ENCODE data around the gene TMF1.

Gene TMF1

GRCh38 chr3:69079269-69080159 is 27.4 kb upstream of the TMF1 start:
- FAIRE-seq = no peak

DNA sequence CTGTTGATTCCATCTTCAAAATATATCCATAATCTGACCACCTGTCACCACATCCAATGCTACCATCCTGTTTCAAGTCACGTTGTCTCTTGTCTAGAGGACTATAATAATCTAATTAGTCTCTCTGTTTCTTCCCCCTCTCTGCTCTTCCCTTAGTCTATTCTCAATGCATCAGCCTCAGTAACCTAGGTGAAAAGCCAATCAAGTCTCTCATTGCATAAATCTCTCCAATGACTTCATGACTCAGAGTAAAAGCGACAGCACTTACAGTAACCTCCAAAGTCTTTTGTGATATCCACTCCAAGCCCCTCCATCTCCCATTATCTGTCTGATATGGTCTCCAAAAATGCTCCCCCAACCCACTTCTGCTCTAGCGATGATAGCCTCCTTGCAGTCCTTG is 20.8 kb upstream of the TMF1 start:
- no peak for FAIRE-seq

DNA sequence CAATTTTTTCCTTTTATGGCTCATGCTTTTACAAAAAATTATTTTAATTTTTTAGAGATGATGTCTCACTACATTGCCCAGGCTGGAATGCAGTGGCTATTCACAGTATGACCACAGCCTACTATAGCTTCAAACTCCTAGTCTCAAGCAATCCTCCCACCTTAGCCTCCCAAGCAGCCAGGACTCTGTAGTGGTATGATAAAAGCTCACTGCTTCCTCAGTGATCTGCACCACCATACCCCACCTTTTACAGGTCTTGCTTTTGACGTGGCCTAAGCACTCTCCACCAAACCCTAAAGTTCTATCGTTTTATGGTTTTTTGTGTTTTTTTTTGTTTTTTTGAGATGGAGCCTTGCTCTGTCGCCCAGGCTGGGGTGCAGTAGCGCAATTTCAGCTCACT is 14.0 kb upstream of the TMF1 start:
- FAIRE-seq = no peak

DNA sequence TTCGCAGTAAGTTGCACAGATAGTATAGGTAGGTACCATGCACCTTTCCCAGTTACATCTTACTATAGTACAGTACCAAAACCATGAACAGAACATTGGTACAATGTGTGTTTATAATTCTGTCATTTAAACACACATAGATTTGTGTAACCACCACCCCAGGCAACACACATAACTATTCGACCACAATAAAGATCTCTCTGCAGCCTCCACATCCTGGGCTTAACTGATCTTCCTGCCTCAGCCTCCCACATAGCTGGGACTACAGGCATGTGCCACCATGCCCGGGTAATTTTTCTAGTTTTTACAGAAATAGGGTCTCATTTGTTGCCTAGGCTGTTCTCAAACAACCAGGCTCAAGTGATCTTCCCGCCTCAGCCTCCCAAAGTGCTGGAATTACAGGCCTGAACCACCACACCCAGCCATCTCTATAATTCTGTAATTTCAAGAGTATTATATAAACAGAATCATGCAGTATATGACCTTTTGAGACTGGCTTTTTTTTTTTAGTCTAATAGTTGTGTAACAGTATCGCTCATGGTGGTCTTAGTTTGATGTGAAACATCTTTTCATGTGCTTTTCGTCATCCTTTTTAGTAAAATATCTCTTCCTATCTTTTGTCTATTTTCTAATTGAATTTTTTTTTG is 13.3 kb upstream of the TMF1 start:
- FAIRE-seq = no peak

DNA sequence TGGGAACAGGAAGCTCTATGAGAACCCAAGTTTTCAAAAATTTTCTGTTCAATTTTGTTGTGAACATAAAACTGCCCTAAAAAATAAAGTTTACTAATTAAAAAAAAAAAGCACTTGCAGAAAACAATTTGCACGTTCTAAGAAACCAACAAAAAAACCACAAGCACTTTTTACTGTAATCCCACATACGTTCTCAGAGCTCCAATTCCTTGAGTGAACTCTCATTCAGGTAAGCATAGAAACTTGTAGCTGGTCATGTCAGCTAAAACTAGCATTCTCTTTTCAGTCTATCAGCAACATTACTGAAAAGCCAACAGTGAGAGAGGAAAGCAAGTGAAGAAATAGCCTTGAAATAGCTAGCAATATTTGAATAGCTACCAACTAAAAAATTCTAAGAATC is 11.5 kb upstream of the TMF1 start:
- FAIRE-seq = no peak

DNA sequence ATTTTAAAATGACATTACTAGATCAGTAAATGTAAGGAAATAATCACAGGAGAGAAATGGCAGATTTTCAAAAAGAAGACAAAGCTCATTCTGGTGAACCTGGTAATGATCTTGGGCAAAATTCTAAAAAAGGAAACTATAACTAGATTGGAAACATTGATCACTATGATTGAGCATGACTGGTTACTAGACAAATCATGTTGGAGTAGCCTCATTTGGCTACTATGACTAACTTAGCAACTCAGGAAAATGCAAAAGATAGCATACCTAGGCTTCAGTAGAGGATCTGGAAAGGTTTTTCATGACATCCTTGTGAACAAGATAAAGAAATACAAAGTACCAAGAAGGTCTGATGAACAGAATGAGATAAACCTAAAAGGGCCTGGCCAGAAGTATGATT is 7.6 kb upstream of the TMF1 start:
- FAIRE-seq = no peak

DNA sequence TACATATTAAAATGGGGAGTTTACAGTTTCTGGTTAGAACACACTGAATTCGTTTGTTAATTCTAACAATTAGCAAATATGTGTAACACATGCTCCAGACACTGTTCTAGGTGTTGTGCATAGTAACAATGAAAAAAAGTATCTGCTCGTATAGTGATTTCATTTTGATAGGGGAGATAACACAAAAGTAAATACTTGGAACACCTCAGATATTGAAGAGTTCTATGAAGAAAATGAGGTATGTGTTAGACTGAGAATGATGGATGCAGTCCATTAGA is 6.8 kb upstream of the TMF1 start:
- no peak for FAIRE-seq

DNA sequence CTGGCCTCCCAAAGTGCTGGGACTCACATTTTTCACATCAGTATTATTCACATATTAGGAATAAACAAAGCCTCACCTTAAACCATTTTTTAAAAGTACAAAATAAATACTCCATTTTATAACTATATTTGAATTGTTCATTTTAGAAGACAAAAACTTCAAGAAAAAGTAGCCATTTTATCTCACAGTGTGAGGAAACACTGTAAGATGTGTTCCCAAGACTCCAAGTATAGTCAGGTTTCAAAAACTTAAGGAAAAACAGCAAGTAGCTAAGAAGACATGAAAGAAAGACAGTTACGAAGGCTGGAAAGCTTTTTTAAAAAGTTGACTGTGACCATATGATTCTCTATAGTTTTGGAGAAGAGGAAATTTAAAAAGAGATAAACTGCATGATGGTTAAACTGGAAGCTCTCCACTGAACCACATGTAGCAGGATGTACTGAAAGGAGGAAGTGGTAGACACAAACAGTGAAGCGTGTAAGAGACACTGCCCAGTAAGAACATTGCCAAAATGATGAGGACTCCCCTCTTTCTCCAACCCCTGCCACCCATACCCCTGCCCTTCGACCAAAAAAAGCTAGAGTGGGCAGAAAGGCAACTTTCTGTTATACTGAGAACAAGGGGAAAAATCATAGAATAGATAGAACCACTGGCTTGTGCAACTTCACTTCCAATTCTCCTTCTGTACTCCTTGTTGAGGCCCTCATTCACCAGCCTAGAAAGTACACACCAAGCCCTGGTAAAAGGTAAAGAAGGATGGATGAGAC is 6.2 kb upstream of the TMF1 start:
- no peak for FAIRE-seq

- no peak for FAIRE-seq
Observed at GRCh38 chr3:69052472-69052898, 352 bp upstream of the TMF1 start.

- no peak for FAIRE-seq
Observed at GRCh38 chr3:69048990-69049389, 3.1 kb downstream of the TMF1 start.

GRCh38 chr3:69044608-69045007 is 7.5 kb downstream of the TMF1 start:
- FAIRE-seq = no peak

DNA sequence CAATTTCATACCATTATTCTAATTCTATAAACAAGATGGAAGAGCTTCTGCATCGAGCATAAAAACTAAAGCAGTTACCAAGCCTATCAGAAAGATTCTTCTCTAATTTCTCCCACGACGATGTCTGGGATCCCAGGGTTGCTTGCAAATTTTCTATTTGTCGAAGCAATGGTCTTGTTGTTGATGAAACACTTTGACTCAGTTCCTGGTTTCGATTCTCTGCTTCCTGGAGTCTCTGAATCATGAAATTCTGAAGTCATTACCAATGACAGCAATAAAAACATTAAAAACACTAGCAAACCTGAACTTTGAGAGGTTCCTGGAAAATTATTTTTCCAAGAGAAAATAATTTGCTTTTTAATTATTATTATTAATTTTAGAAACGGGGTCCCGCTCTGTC is 18.7 kb downstream of the TMF1 start:
- FAIRE-seq = no peak

DNA sequence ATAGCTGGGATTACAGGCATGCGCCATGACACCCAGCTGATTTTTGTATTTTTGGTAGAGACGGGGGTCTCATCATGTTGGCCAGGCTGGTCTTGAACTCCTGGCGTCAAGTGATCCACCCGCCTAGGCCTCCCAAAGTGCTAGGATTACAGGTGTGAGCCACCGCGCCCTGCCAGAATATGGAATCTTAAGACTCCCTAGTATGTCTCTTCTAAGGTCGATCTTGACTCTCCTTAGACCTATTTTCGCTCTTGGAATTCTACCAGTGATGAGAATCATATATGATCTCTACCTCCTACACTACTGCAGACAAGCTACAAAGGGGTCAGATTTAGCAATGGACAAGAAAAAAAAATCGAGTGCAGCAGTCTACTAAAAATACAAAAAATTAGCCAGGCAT is 19.4 kb downstream of the TMF1 start:
- FAIRE-seq = no peak

- FAIRE-seq = no peak
Observed at GRCh38 chr3:69032142-69032541, 20.0 kb downstream of the TMF1 start.

DNA sequence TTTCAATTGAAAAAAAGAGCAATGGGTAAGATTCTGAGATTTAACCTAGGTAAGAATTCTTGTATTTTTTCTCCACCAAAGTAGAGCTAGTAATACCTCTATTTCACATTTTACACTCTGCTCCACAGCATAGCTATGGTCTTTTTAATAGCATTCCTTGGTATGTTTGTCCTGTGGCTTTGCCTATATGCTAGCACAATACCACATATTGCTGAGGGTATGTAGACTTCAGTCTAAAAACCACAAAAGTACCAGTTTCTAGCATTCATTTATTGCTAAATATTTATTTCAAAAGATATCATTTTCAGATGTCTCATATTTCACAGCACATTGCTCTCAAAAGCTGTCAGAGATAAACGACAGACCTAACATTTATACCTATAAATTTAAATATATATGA is 20.5 kb downstream of the TMF1 start:
- FAIRE-seq = no peak

GRCh38 chr3:69020857-69021256 is 31.3 kb downstream of the TMF1 start:
- no peak for FAIRE-seq

- peak; percentile 87 for FAIRE-seq
Observed at GRCh38 chr3:69020424-69020823, 31.7 kb downstream of the TMF1 start.

- no peak for FAIRE-seq
Observed at GRCh38 chr3:69016901-69017300, 35.2 kb downstream of the TMF1 start.

DNA sequence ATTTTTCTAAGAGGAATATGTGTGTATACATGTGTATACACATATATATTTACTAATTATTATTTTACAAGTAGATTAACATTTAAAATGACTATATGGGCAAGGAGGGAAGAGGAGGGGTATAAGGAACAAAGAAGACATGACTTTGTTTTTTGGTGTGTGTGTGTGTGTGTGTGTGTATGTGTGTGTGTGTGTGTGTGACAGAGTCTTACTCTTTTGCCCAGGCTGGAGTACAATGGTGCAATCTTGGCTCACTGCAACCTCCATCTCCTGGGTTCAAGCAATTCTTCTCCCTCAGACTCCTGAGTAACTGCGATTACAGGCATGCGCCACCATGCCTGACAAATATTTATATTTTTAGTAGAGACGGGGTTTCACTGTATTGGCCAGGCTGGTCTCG is 36.0 kb downstream of the TMF1 start:
- FAIRE-seq = no peak

DNA sequence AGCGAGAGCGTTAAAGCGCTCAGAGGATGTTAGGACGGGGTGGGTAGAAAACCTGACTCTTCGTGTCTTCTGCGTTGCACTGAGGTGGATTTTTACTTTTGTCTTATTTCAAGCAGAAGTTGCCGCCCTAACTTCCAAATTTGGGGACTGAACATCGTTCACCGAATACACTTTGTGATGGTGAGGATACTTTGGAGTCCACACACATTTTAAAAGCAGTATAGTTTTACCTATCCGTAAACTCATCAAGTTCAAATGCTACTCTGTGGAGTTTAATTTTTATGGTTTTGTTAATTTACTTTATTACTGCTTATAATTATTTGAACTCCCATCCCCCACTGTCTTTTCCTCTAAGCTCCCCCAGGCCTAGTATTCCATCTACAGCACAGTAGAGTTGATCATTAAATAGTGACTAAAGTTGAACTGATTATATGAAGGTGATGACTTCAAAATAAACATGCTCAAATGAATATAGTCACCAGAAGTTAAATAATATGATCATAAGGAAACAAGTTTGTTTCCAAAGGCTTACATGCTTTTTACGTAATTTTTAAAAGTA is 38.0 kb downstream of the TMF1 start:
- no peak for FAIRE-seq

- no peak for FAIRE-seq
Observed at GRCh38 chr3:69013253-69014021, 38.7 kb downstream of the TMF1 start, which contains the start of gene EOGT. EOGT (minus strand) TSS chr3:69013684; CDS start chr3:69009846, 3,838 bp downstream.

GRCh38 chr3:69012800-69013252 is 39.3 kb downstream of the TMF1 start:
- no peak for FAIRE-seq

Data from colon (tissue), 2 donors.